CD4-positive, CD25-positive, alpha-beta regulatory T cell (primary cell): ENCODE measurements around the gene TRIM45. TPM values are rescaled to one million over a fixed set of nuclear protein-coding genes. Genes with fewer than 3 reads are reported as not detected.
"Not testable (repeated sequence)": the region's sequence is repeated elsewhere in the genome, so short reads cannot be mapped to it uniquely, and the experiment has no call there.

Experiments
- ATAC-seq, 2 donors: fragments of 150-1000 bp; cut with Tn5 transposase; one replicate each; pipeline ENCODE4 v1.10.0; 2021; ENCODE audit warnings: low read depth in 2 of 2, moderate number of reproducible peaks in 2 of 2, moderate library complexity in 1 of 2
- DNase-seq, 3 donors: peaks; one replicate each; pipeline versions ENCODE4 v3.0.0 to v3.0.0-alpha.2; 2012 to 2022; ENCODE audit warnings: mixed read lengths in 1 of 3
- H3K27ac ChIP-seq: one replicate; pipeline ENCODE4 v1.7.0; 2013; ENCODE audit warnings: mild to moderate bottlenecking, low read length; ENCODE audit not compliant: insufficient read depth, poor library complexity, severe bottlenecking
- H3K27me3 ChIP-seq: one replicate; pipeline ENCODE4 v1.7.0; 2013; ENCODE audit warnings: low read length; ENCODE audit not compliant: control insufficient read depth, insufficient read depth
- H3K36me3 ChIP-seq: one replicate; pipeline ENCODE4 v1.7.0; 2013; ENCODE audit warnings: mild to moderate bottlenecking, low read length, moderate library complexity; ENCODE audit not compliant: control insufficient read depth, insufficient read depth
- H3K4me1 ChIP-seq: 2 replicates; pipeline ENCODE4 v1.7.0; 2013; ENCODE audit warnings: mild to moderate bottlenecking, low read length; ENCODE audit not compliant: insufficient read depth, control insufficient read depth, poor library complexity, severe bottlenecking
- H3K4me3 ChIP-seq: one replicate; pipeline ENCODE4 v1.7.0; 2013; ENCODE audit warnings: low read depth, mild to moderate bottlenecking, low read length, moderate library complexity
- H3K9me3 ChIP-seq, 2 experiments: 1 replicate in 1 of 2; 2 replicates in 1 of 2; pipeline ENCODE4 v1.7.0; 2013; ENCODE audit warnings: low read length in 2 of 2, mild to moderate bottlenecking in 1 of 2, moderate library complexity in 1 of 2; ENCODE audit not compliant: control insufficient read depth in 2 of 2
- H3K27ac Mint-ChIP-seq, 3 donors: one replicate each; pipeline ENCODE4 v1.8.0; 2020 to 2022; ENCODE audit warnings: mild to moderate bottlenecking in 3 of 3, mixed read lengths in 3 of 3, moderate library complexity in 2 of 3
- H3K27me3 Mint-ChIP-seq: one replicate; pipeline ENCODE4 v1.8.0; 2022; ENCODE audit warnings: mild to moderate bottlenecking, mixed read lengths
- H3K36me3 Mint-ChIP-seq: one replicate; pipeline ENCODE4 v1.8.0; 2020; ENCODE audit warnings: mixed read lengths
- H3K4me1 Mint-ChIP-seq, 4 donors: one replicate each; pipeline ENCODE4 v1.8.0; 2020 to 2022; ENCODE audit warnings: mixed read lengths in 4 of 4, mild to moderate bottlenecking in 1 of 4
- H3K4me3 Mint-ChIP-seq, 4 donors: one replicate each; pipeline ENCODE4 v1.8.0; 2020 to 2022; ENCODE audit warnings: mild to moderate bottlenecking in 4 of 4, mixed read lengths in 4 of 4, moderate library complexity in 3 of 4
- H3K9me3 Mint-ChIP-seq, 7 donors: one replicate each; pipeline ENCODE4 v1.8.0; 2020 to 2022; ENCODE audit warnings: mixed read lengths in 7 of 7, mild to moderate bottlenecking in 3 of 7, moderate library complexity in 2 of 7
- polyA plus RNA-seq, 4 donors: library from polyadenylated mRNA; unstranded; fragments of 300-500 nt; fragmentation: Illumina TruSeq; gene quantifications; one replicate each; pipeline ENCODE4 v1.2.3, GENCODE V29; 2021
- total RNA-seq: library from RNA; stranded (reverse); gene quantifications from one replicate; pipeline ENCODE4 v1.2.3, GENCODE V29; 2022

The TRIM45 gene
- total and polyA plus RNA-seq, 5 donors from 2014 or later = 0.05 to 0.84 (median 0.11) TPM; not detected in 1

GRCh38 chr1:117110774-117111173 lies 10.8 kb downstream of the TRIM45 start:
- Histone ChIP-seq H3K4me3 (no peak overlapping the region), H3K27me3 (no peaks in the 10 kb centered on the region), H3K27ac (no peak overlapping the region), H3K36me3 (no peaks in the 10 kb centered on the region), H3K4me1 (no peaks in the 10 kb centered on the region), H3K9me3 (no peaks in the 10 kb centered on the region)
- peak overlapping the region in 1 of 3 donors; percentile 29 for H3K27ac Mint-ChIP-seq
- peaks cover 10% of the 10 kb centered on the region for H3K36me3 Mint-ChIP-seq
- H3K27me3 Mint-ChIP-seq = no peaks in the 10 kb centered on the region
- no peak overlapping the region for H3K4me3 Mint-ChIP-seq
- no peak for DNase-seq
- H3K9me3 Mint-ChIP-seq = no peaks in the 10 kb centered on the region
- no peak for ATAC-seq
- peaks cover 9 to 31% (median 10%) of the 10 kb centered on the region in 4 donors for H3K4me1 Mint-ChIP-seq

- H3K27me3 ChIP-seq = no peaks in the 10 kb centered on the region
- peaks cover 3 to 23% (median 6%) of the 10 kb centered on the region in 4 donors for H3K4me1 Mint-ChIP-seq
- no peak for ATAC-seq
- no peak for DNase-seq
- no peak overlapping the region for H3K4me3 ChIP-seq
- H3K9me3 Mint-ChIP-seq = no peaks in the 10 kb centered on the region
- no peaks in the 10 kb centered on the region for H3K27me3 Mint-ChIP-seq
- H3K36me3 ChIP-seq = peaks cover 7% of the 10 kb centered on the region
- no peak overlapping the region for H3K27ac ChIP-seq
- H3K4me1 ChIP-seq = no peaks in the 10 kb centered on the region
- H3K27ac Mint-ChIP-seq = no peak overlapping the region
- peaks cover 31% of the 10 kb centered on the region for H3K36me3 Mint-ChIP-seq
- H3K4me3 Mint-ChIP-seq = no peak overlapping the region
- no peaks in the 10 kb centered on the region for H3K9me3 ChIP-seq
Measured at GRCh38 chr1:117107364-117107763, 14.2 kb downstream of the TRIM45 start.

GRCh38 chr1:117106478-117106877 lies 15.1 kb downstream of the TRIM45 start:
- no peak overlapping the region for H3K27ac ChIP-seq
- Mint-ChIP-seq H3K27me3 (no peaks in the 10 kb centered on the region), H3K27ac (no peak overlapping the region), H3K4me1 (peaks cover 3 to 23% (median 8%) of the 10 kb centered on the region in 4 donors), H3K4me3 (no peak overlapping the region), H3K9me3 (no peaks in the 10 kb centered on the region), H3K36me3 (peaks cover 35% of the 10 kb centered on the region)
- H3K27me3 ChIP-seq = no peaks in the 10 kb centered on the region
- ATAC-seq (no peak), DNase-seq (no peak)
- no peak overlapping the region for H3K4me3 ChIP-seq
- no peaks in the 10 kb centered on the region for H3K4me1 ChIP-seq
- H3K36me3 ChIP-seq = peaks cover 16% of the 10 kb centered on the region
- no peaks in the 10 kb centered on the region for H3K9me3 ChIP-seq

- Histone ChIP-seq H3K9me3 (no peaks in the 10 kb centered on the region), H3K27ac (no peak overlapping the region), H3K4me1 (no peaks in the 10 kb centered on the region), H3K27me3 (no peaks in the 10 kb centered on the region), H3K36me3 (peaks cover 23% of the 10 kb centered on the region), H3K4me3 (no peak overlapping the region)
- Mint-ChIP-seq H3K9me3 (no peaks in the 10 kb centered on the region), H3K4me1 (peaks cover 3 to 16% (median 8%) of the 10 kb centered on the region in 4 donors), H3K27me3 (no peaks in the 10 kb centered on the region), H3K36me3 (peaks cover 40% of the 10 kb centered on the region), H3K27ac (no peak overlapping the region), H3K4me3 (no peak overlapping the region)
- ATAC-seq = no peak
- no peak for DNase-seq
Measured at GRCh38 chr1:117105722-117106121, 15.8 kb downstream of the TRIM45 start.

GRCh38 chr1:117104986-117105385 lies 16.6 kb downstream of the TRIM45 start:
- Mint-ChIP-seq H3K27ac (no peak overlapping the region), H3K4me3 (no peak overlapping the region), H3K36me3 (peaks cover 48% of the 10 kb centered on the region), H3K4me1 (peaks cover 3 to 12% (median 7%) of the 10 kb centered on the region in 4 donors), H3K27me3 (no peaks in the 10 kb centered on the region), H3K9me3 (no peaks in the 10 kb centered on the region)
- Histone ChIP-seq H3K36me3 (peaks cover 31% of the 10 kb centered on the region), H3K4me3 (no peak overlapping the region), H3K27me3 (no peaks in the 10 kb centered on the region), H3K4me1 (no peaks in the 10 kb centered on the region), H3K9me3 (no peaks in the 10 kb centered on the region), H3K27ac (no peak overlapping the region)
- no peak for ATAC-seq
- DNase-seq = no peak

GRCh38 chr1:117101858-117102257 lies 19.7 kb downstream of the TRIM45 start:
- DNase-seq, H3K4me3 ChIP-seq, H3K9me3 ChIP-seq, H3K4me1 Mint-ChIP-seq, ATAC-seq, H3K4me3 Mint-ChIP-seq, H3K9me3 Mint-ChIP-seq, H3K27ac ChIP-seq, H3K27me3 ChIP-seq, H3K27me3 Mint-ChIP-seq, H3K4me1 ChIP-seq, H3K27ac Mint-ChIP-seq: not testable (repeated sequence)
- peaks cover 66% of the 10 kb centered on the region for H3K36me3 Mint-ChIP-seq
- H3K36me3 ChIP-seq = peaks cover 60% of the 10 kb centered on the region

- H3K27me3 Mint-ChIP-seq = no peaks in the 10 kb centered on the region
- peaks cover 70% of the 10 kb centered on the region for H3K36me3 Mint-ChIP-seq
- no peak for ATAC-seq
- H3K9me3 ChIP-seq = no peaks in the 10 kb centered on the region
- H3K27ac Mint-ChIP-seq = peak overlapping the region in 1 of 3 donors; percentile 7
- no peak overlapping the region for H3K4me3 Mint-ChIP-seq
- peaks cover 64% of the 10 kb centered on the region for H3K36me3 ChIP-seq
- H3K4me1 ChIP-seq = no peaks in the 10 kb centered on the region
- peaks cover 0 to 10% (median 6%) of the 10 kb centered on the region in 4 donors for H3K4me1 Mint-ChIP-seq
- H3K27ac ChIP-seq = no peak overlapping the region
- H3K4me3 ChIP-seq = no peak overlapping the region
- no peak for DNase-seq
- no peaks in the 10 kb centered on the region for H3K9me3 Mint-ChIP-seq
- H3K27me3 ChIP-seq = no peaks in the 10 kb centered on the region
Measured at GRCh38 chr1:117101334-117101733, 20.2 kb downstream of the TRIM45 start.

GRCh38 chr1:117098287-117098890 lies 23.2 kb downstream of the TRIM45 start:
- no peak overlapping the region for H3K4me3 Mint-ChIP-seq
- peaks cover 76% of the 10 kb centered on the region for H3K36me3 ChIP-seq
- H3K9me3 ChIP-seq = no peaks in the 10 kb centered on the region
- no peaks in the 10 kb centered on the region for H3K27me3 Mint-ChIP-seq
- peaks cover 57% of the 10 kb centered on the region for H3K36me3 Mint-ChIP-seq
- DNase-seq (no peak), ATAC-seq (no peak)
- peak overlapping the region in 2 of 3 donors; percentile 16 to 42 for H3K27ac Mint-ChIP-seq
- H3K9me3 Mint-ChIP-seq = no peaks in the 10 kb centered on the region
- H3K27ac ChIP-seq = no peak overlapping the region
- no peak overlapping the region for H3K4me3 ChIP-seq
- no peaks in the 10 kb centered on the region for H3K27me3 ChIP-seq
- H3K4me1 ChIP-seq = peaks cover 5% of the 10 kb centered on the region
- H3K4me1 Mint-ChIP-seq = peaks cover 4 to 16% (median 10%) of the 10 kb centered on the region in 4 donors
